ENCODE measurements around the gene RAP1A.
"Not testable (repeated sequence)": the region's sequence is repeated elsewhere in the genome, so short reads cannot be mapped to it uniquely, and the experiment has no call there.

RAP1A gene

GRCh38 chr1:111738436-111739193 is 119.0 kb downstream of the RAP1A start:
- peak; percentile 57 for DNase-seq

GRCh38 chr1:111739194-111739924 is 119.8 kb downstream of the RAP1A start, which contains the start of gene INKA2:
TSS of gene INKA2 (minus strand) at chr1:111739395. CDS start at chr1:111739242, 153 bp downstream.
- DNase-seq, result peak; percentile 88

GRCh38 chr1:111739925-111740765 is 120.6 kb downstream of the RAP1A start:
- DNase-seq, result peak; percentile 79

- not testable (repeated sequence) for DNase-seq
These were observed 122.7 kb downstream of the RAP1A start for GRCh38 chr1:111742292-111742691.

- peak; percentile 80 for DNase-seq
These were observed 123.5 kb downstream of the RAP1A start for GRCh38 chr1:111742938-111743549.

- peak; percentile 92 for DNase-seq
These were observed 124.1 kb downstream of the RAP1A start for GRCh38 chr1:111743679-111744101.

- DNase-seq, result no peak
These were observed 126.4 kb downstream of the RAP1A start for GRCh38 chr1:111745675-111746613.

GRCh38 chr1:111746614-111746999 is 127.0 kb downstream of the RAP1A start:
- no peak for DNase-seq

GRCh38 chr1:111747282-111747734 is 127.7 kb downstream of the RAP1A start:
- peak; percentile 76 for DNase-seq

- no peak for DNase-seq
These were observed 128.4 kb downstream of the RAP1A start for GRCh38 chr1:111747947-111748346.

- DNase-seq, result no peak
These were observed 130.0 kb downstream of the RAP1A start for GRCh38 chr1:111749628-111750027.

- DNase-seq, result no peak
These were observed 131.3 kb downstream of the RAP1A start for GRCh38 chr1:111750856-111751255.

- DNase-seq, result no peak
These were observed 132.5 kb downstream of the RAP1A start for GRCh38 chr1:111751906-111752575.

GRCh38 chr1:111754984-111755330 is 135.4 kb downstream of the RAP1A start:
- peak; percentile 80 for DNase-seq

- peak; percentile 99 for DNase-seq
These were observed 135.9 kb downstream of the RAP1A start, which contains the start of gene DDX20 for GRCh38 chr1:111755331-111756123. TSS of gene DDX20 (plus strand) at chr1:111755901. CDS start at chr1:111755925, 24 bp downstream.

GRCh38 chr1:111756124-111756513 is 136.5 kb downstream of the RAP1A start:
- no peak for DNase-seq

- no peak for DNase-seq
These were observed 138.8 kb downstream of the RAP1A start for GRCh38 chr1:111758373-111758772.

GRCh38 chr1:111761717-111762116 is 142.1 kb downstream of the RAP1A start:
- DNase-seq, result no peak

- DNase-seq, result no peak
These were observed 142.7 kb downstream of the RAP1A start for GRCh38 chr1:111762332-111762731.
